Measurements from ENCODE around the gene FGGY.
"Not testable (repeated sequence)": the region's sequence is repeated elsewhere in the genome, so short reads cannot be mapped to it uniquely, and the experiment has no call there.

FGGY gene

DNA sequence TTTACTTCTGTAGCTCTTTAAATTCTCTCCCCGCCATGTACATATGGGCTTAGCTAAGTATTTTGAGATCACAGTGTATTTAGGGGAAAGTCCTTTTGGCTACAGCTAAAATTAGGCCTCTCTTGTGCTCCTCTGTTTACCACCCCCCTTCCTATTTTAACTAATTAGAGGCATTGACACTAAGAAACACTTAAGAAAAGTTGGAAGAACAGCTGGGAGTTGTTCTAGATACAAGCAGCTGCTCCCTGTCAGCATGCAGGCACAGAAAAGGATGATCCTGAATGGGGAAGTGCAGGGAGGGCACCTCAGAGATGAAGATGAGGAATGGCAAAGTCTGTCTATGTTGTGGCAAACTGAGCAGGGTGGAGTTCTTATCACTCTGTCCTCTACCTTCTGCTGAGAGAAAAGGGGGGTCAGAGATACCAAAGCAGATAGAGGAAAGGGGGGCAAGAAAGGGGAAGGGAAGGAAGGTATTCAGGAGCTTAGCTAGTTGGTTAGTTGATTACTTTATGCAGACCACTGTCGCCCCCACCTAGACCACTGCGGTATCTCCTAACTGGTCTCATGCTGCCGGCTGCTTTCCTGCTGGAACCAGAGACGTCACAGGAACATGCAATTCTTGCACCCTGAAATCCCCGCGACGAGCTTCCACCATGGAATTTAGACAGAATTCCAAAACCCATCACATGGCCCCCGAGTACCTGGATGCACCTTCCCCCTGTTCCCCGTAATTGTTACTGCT lies 435.5 kb downstream of the FGGY start:
- Mint-ChIP-seq H3K4me1 (ENCODE audit: low read depth) (peaks cover 16% of the 10 kb centered on the region), H3K27ac (no peak overlapping the region), H3K4me3 (no peak overlapping the region), H3K9me3 (peaks cover 8% of the 10 kb centered on the region), H3K36me3 (ENCODE audit: low read depth) (peaks cover 13% of the 10 kb centered on the region), H3K27me3 (no peaks in the 10 kb centered on the region)

- H3K9me3 Mint-ChIP-seq, result peaks cover 8% of the 10 kb centered on the region
- no peaks in the 10 kb centered on the region for H3K27me3 Mint-ChIP-seq
- H3K4me3 Mint-ChIP-seq, result no peak overlapping the region
- H3K4me1 Mint-ChIP-seq (ENCODE audit: low read depth), result peaks cover 16% of the 10 kb centered on the region
- H3K27ac Mint-ChIP-seq, result no peak overlapping the region
- peaks cover 18% of the 10 kb centered on the region for H3K36me3 Mint-ChIP-seq (ENCODE audit: low read depth)
Measured at GRCh38 chr1:59733443-59734141, 436.7 kb downstream of the FGGY start.

DNA sequence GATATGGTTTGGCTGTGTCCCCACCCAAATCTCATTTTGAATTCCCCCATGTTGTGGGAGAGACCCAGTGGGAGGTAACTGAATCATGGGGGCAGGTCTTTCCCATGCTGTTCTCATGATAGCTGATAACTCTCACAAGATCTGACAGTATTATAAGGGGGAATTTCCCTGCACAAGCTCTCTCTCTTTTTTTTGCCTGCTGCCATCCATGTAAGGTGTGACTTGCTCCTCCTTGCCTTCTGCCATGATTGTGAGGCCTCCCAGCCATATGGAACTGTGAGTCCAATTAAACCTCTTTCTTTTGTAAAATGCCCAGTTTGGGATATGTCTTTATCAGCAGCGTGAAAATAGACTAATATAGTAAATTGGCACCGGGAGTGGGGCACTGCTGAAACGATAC lies 439.0 kb downstream of the FGGY start:
- not testable (repeated sequence) for H3K27ac Mint-ChIP-seq; H3K4me1 Mint-ChIP-seq (ENCODE audit: low read depth); H3K4me3 Mint-ChIP-seq; H3K9me3 Mint-ChIP-seq; H3K27me3 Mint-ChIP-seq
- peaks cover 18% of the 10 kb centered on the region for H3K36me3 Mint-ChIP-seq (ENCODE audit: low read depth)

DNA sequence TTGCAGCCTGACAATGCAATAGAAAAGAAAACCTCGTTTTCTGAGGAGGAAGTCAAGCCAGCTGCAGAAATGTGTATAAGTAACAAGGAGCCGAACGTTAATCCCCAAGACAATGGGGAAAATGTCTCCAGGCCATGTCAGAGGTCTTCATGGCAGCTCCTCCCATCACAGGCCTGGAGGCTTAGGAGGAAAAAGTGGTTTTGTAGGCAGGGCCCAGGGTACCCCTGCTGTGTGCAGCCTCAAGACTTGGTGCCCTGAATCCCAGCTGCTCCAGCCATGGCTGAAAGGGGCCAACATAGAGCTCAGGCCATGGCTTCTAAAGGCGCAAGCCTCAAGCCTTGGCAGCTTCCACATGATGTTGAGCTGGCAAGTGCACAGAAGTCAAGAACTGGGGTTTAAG lies 439.9 kb downstream of the FGGY start:
- Mint-ChIP-seq H3K9me3 (peaks cover 8% of the 10 kb centered on the region), H3K27me3 (no peaks in the 10 kb centered on the region), H3K4me3 (no peak overlapping the region), H3K36me3 (ENCODE audit: low read depth) (peaks cover 18% of the 10 kb centered on the region), H3K27ac (no peak overlapping the region), H3K4me1 (ENCODE audit: low read depth) (peaks cover 2% of the 10 kb centered on the region)

DNA sequence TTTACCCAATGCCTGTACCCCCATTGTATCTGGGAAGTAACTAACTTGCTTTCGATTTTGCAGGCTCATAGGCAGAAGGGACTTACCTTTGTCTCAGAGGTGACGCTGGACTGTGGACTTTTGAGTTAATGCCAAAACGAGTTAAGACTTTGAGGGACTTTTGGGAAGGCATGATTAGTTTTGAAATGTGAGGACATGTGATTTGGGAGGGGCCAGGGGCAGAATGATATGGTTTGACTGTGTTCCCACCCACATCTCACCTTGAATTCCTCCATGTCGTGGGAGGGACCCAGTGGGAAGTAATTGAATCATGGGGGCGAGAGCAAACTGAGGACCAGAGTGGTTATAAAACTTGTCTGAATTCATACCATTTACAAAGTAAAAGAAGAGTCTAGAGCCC lies 440.7 kb downstream of the FGGY start:
- H3K4me3 Mint-ChIP-seq, result no peak overlapping the region
- no peaks in the 10 kb centered on the region for H3K4me1 Mint-ChIP-seq (ENCODE audit: low read depth)
- H3K9me3 Mint-ChIP-seq, result peaks cover 8% of the 10 kb centered on the region
- peaks cover 18% of the 10 kb centered on the region for H3K36me3 Mint-ChIP-seq (ENCODE audit: low read depth)
- no peak overlapping the region for H3K27ac Mint-ChIP-seq
- H3K27me3 Mint-ChIP-seq, result no peaks in the 10 kb centered on the region

- Mint-ChIP-seq H3K9me3 (peaks cover 8% of the 10 kb centered on the region), H3K27me3 (no peaks in the 10 kb centered on the region), H3K4me1 (ENCODE audit: low read depth) (no peaks in the 10 kb centered on the region), H3K4me3 (no peak overlapping the region), H3K36me3 (ENCODE audit: low read depth) (peaks cover 18% of the 10 kb centered on the region), H3K27ac (no peak overlapping the region)
Measured at GRCh38 chr1:59738152-59738551, 441.3 kb downstream of the FGGY start.

GRCh38 chr1:59738591-59739015 lies 441.7 kb downstream of the FGGY start:
- Mint-ChIP-seq H3K4me3 (no peak overlapping the region), H3K36me3 (ENCODE audit: low read depth) (peaks cover 18% of the 10 kb centered on the region), H3K27me3 (no peaks in the 10 kb centered on the region), H3K9me3 (peaks cover 8% of the 10 kb centered on the region), H3K27ac (no peak overlapping the region), H3K4me1 (ENCODE audit: low read depth) (no peaks in the 10 kb centered on the region)

DNA sequence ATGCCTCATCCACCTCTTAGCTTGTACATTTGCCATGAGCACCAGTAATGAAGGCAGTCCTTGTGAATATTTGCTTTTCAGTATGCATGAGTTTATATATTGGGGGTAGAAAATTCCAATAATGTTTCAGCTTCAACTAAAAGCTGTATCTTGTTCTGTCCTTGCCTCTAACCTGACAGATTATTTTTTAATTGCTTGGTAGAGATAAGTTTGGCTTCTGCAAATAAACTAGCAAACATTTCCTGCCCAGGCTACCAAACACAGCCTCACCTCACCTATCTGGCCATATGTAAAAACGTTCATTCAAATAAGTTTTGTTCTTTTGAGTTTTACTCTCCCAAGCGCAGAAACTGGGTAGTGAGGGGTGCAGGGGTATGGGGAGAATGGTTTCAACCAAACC lies 442.2 kb downstream of the FGGY start:
- H3K9me3 Mint-ChIP-seq, result peaks cover 8% of the 10 kb centered on the region
- no peaks in the 10 kb centered on the region for H3K27me3 Mint-ChIP-seq
- H3K36me3 Mint-ChIP-seq (ENCODE audit: low read depth), result peaks cover 18% of the 10 kb centered on the region
- H3K4me3 Mint-ChIP-seq, result no peak overlapping the region
- no peak overlapping the region for H3K27ac Mint-ChIP-seq
- H3K4me1 Mint-ChIP-seq (ENCODE audit: low read depth), result no peaks in the 10 kb centered on the region

GRCh38 chr1:59742526-59742925 lies 445.6 kb downstream of the FGGY start:
- Mint-ChIP-seq H3K4me3 (no peak overlapping the region), H3K4me1 (ENCODE audit: low read depth) (no peaks in the 10 kb centered on the region), H3K27ac (no peak overlapping the region)

GRCh38 chr1:59743324-59744091 lies 446.6 kb downstream of the FGGY start:
- Mint-ChIP-seq H3K4me1 (ENCODE audit: low read depth) (no peaks in the 10 kb centered on the region), H3K36me3 (ENCODE audit: low read depth) (no peaks in the 10 kb centered on the region), H3K27ac (no peak overlapping the region), H3K9me3 (no peaks in the 10 kb centered on the region), H3K4me3 (no peak overlapping the region), H3K27me3 (no peaks in the 10 kb centered on the region)

More at GRCh38 chr1:59742526-59742925, 445.6 kb downstream of the FGGY start:
- Mint-ChIP-seq H3K9me3 (no peaks in the 10 kb centered on the region), H3K27me3 (no peaks in the 10 kb centered on the region), H3K36me3 (ENCODE audit: low read depth) (peaks cover 3% of the 10 kb centered on the region)

DNA sequence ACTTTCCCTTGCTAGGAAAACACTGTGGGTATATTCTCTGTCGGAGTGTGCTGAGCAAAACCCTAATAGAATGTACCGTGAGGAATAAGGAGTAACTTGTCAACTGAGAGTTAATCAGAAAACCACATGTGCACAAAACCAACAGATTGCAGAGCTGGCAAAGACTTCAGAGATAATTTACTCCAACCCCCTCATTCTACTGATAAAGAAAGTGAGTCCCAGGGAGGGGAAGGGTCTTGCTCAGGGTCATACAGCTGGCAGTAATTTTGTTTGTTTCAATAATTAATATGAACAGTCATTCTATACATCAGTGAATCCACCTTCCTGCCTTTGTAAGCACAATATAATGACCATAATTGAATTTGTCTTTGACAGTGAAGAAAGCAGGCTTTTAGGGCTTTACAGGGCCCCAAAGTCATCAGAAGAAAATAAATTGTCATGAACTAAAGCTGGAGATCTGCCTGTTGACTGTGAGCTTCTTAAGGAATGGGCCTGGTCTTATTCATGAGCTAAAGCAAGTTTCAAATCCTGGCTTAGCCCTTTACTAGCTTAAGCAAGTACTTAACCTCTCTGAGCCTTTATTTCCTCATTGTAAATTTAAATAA lies 450.6 kb downstream of the FGGY start:
- Mint-ChIP-seq H3K27ac (no peak overlapping the region), H3K9me3 (no peaks in the 10 kb centered on the region), H3K4me3 (no peak overlapping the region), H3K36me3 (ENCODE audit: low read depth) (no peaks in the 10 kb centered on the region), H3K4me1 (ENCODE audit: low read depth) (peaks cover 4% of the 10 kb centered on the region), H3K27me3 (no peaks in the 10 kb centered on the region)

GRCh38 chr1:59748123-59748522 lies 451.2 kb downstream of the FGGY start:
- Mint-ChIP-seq H3K27me3 (no peaks in the 10 kb centered on the region), H3K4me3 (no peak overlapping the region), H3K36me3 (ENCODE audit: low read depth) (no peaks in the 10 kb centered on the region), H3K4me1 (ENCODE audit: low read depth) (peaks cover 4% of the 10 kb centered on the region), H3K27ac (no peak overlapping the region), H3K9me3 (no peaks in the 10 kb centered on the region)

DNA sequence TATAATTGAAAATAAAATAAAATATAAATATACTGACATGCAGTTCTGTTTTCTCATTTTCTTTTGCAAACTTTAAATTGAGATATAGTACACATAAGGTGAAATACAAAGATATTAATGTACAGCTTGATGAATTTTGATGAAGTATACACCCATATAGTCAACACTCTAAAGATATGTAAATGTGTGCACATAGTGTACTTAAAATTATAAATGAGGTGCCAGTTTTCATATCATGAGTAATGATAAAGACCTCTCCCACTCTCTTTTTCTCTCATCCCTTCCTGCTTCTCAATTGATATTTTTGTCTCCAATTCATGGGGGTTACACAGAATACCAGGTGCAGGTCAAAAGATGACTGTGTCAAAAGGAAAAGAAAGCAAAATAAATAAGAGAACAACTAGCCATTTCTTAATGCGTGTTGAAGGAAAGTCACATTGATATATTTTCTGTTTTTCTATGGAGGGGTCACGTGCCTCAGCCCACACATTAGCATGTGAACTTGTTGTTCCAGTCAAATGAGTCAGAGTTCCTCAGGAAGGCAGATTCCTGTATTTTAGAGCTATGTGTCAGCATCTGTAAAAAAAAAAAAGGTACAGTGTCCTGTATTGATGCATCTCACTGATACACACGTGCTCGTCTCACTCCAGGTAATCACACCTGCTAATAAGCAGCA lies 453.6 kb downstream of the FGGY start:
- no peak overlapping the region for H3K27ac Mint-ChIP-seq
- peaks cover 4% of the 10 kb centered on the region for H3K4me1 Mint-ChIP-seq (ENCODE audit: low read depth)
- H3K4me3 Mint-ChIP-seq, result no peak overlapping the region
- no peaks in the 10 kb centered on the region for H3K36me3 Mint-ChIP-seq (ENCODE audit: low read depth)
- H3K9me3 Mint-ChIP-seq, result no peaks in the 10 kb centered on the region
- H3K27me3 Mint-ChIP-seq, result no peaks in the 10 kb centered on the region

DNA sequence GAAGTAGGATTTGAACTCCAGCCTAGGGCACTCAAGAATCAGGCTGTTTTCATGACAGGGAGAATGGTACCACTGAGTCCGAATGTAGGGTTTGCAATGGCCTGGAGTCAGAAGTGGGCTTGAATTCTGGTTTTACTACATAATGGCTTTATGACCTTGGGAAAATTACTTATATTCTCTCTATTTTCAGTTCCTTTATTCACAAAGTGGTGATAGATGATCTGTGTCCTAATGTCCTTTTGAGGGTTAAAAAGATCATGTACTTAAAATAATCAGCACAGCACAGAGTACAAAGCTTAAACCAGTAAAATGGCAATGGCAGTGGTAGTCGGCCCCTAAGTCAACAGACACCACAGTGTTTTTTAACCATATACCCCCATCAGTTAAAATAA lies 454.1 kb downstream of the FGGY start:
- Mint-ChIP-seq H3K36me3 (ENCODE audit: low read depth) (no peaks in the 10 kb centered on the region), H3K4me3 (no peak overlapping the region), H3K27ac (no peak overlapping the region), H3K9me3 (no peaks in the 10 kb centered on the region), H3K27me3 (no peaks in the 10 kb centered on the region), H3K4me1 (ENCODE audit: low read depth) (peaks cover 4% of the 10 kb centered on the region)

Data from stimulated activated naive CD8-positive, alpha-beta T cell treated with anti-CD3 and anti-CD28 coated beads, Interleukin-15, Interleukin-2, amounts not matched to agents 100 ng/mL and 50 ng/mL, for 24 hours (primary cell).